Panc1 (cell line): ENCODE data around the gene SCEL. TPM values are rescaled to one million over a fixed set of nuclear protein-coding genes. Genes with fewer than 3 reads are reported as not detected.

Experiments
- ATAC-seq: fragments of 200-7000 bp; cut with Tn5 transposase; 2 replicates; pipeline ENCODE4 v1.9.1; 2020; ENCODE audit warnings: mild to moderate bottlenecking, moderate library complexity
- BruUV-seq: library from RNA; stranded (reverse); fragments of 400-500 nt; replicated peaks from 2 replicates; lab custom pipeline; 2021; lab: Mats Ljungman, UMichigan
- CTCF ChIA-PET: fragments of 300-600 bp; sonication (Branson Sonifier 250); formaldehyde crosslinking; loops from one replicate; lab custom pipeline; 2022; ENCODE audit warnings: antibody characterized with exemption; lab: Charles Lee
- POLR2A ChIA-PET: fragments of 300-600 bp; sonication (Branson Sonifier 250); formaldehyde crosslinking; loops from one replicate; lab custom pipeline; 2022; ENCODE audit warnings: antibody characterized with exemption; lab: Charles Lee
- DNase-seq: peaks from one replicate; pipeline ENCODE4 v3.0.0-alpha.2; 2010; ENCODE audit warnings: low read depth, low spot score
- H3K27ac ChIP-seq: 2 replicates; pipeline ENCODE4 v1.5.1; 2011; ENCODE audit warnings: mild to moderate bottlenecking, low read length, inconsistent platforms
- H3K27me3 ChIP-seq: fragments of 200-500 bp; sonication (Bioruptor generic); 2 replicates; pipeline ENCODE4 v1.6.0; 2014; ENCODE audit warnings: low read length, inconsistent platforms; ENCODE audit not compliant: control insufficient read depth, insufficient read depth
- H3K36me3 ChIP-seq: fragments of 200-500 bp; sonication (Bioruptor generic); 2 replicates; pipeline ENCODE4 v1.5.1; 2014; ENCODE audit warnings: inconsistent platforms, mild to moderate bottlenecking, low read length, moderate library complexity; ENCODE audit not compliant: control insufficient read depth, insufficient read depth
- H3K4me1 ChIP-seq: 2 replicates; pipeline ENCODE4 v1.5.1; 2011; ENCODE audit warnings: inconsistent platforms, mild to moderate bottlenecking, low read length, moderate library complexity; ENCODE audit not compliant: control insufficient read depth, insufficient read depth
- H3K4me3 ChIP-seq, 2 experiments: 2 replicates each; pipeline ENCODE4 v1.5.1; 2011 to 2012; ENCODE audit warnings: low read depth in 2 of 2, low read length in 2 of 2, mild to moderate bottlenecking in 2 of 2, inconsistent platforms in 1 of 2, moderate library complexity in 1 of 2
- H3K9me3 ChIP-seq: fragments of 200-500 bp; sonication (Bioruptor generic); 2 replicates; pipeline ENCODE4 v1.5.1; 2014; ENCODE audit warnings: low read depth, mild to moderate bottlenecking, inconsistent platforms, low read length, moderate library complexity; ENCODE audit not compliant: control insufficient read depth, insufficient read depth
- CTCF ChIP-seq: fragments of 450-650 bp; IDR thresholded peaks from 2 replicates; pipeline ENCODE4 v1.5.1; 2017; ENCODE audit warnings: mild to moderate bottlenecking
- POLR2AphosphoS5 ChIP-seq: IDR thresholded peaks from 2 replicates; pipeline ENCODE4 v1.6.1; 2012; ENCODE audit warnings: mild to moderate bottlenecking, low read depth, low read length, moderate library complexity
- REST ChIP-seq, 2 experiments: IDR thresholded peaks; 2 replicates each; pipeline ENCODE4 v1.6.1; 2011 to 2012; ENCODE audit warnings: low read depth in 2 of 2, control low read depth in 1 of 2, low read length in 1 of 2, mild to moderate bottlenecking in 1 of 2, moderate library complexity in 1 of 2; ENCODE audit not compliant: insufficient read depth in 1 of 2
- SIN3A ChIP-seq: IDR thresholded peaks from 2 replicates; pipeline ENCODE4 v1.6.1; 2012; ENCODE audit warnings: low read depth, mild to moderate bottlenecking, low read length, moderate library complexity, borderline replicate concordance; ENCODE audit not compliant: insufficient read depth
- TCF7L2 ChIP-seq: IDR thresholded peaks from 2 replicates; pipeline ENCODE4 v1.6.1; 2011; ENCODE audit warnings: mild to moderate bottlenecking, low read depth, low read length, inconsistent platforms
- in situ Hi-C: cut with HindIII; loops from 2 replicates; pipeline ENCODE4 v1.10.0; 2016; ENCODE audit warnings: low sequenced_read_pairs, low pct_unique_long_range_greater_than_20kb
- intact Hi-C: fragments of 100-400 bp; cut with micrococcal nuclease; formaldehyde crosslinking; loops from one replicate; pipeline ENCODE4 v1.10.0; 2022; ENCODE audit not compliant: unreplicated experiment
- total RNA-seq: library from RNA; stranded (reverse); gene quantifications from one replicate; pipeline ENCODE4 v1.2.1, GENCODE V29; 2021; ENCODE audit not compliant: unreplicated experiment

Gene SCEL
- total RNA-seq, 1 experiment from 2014 or later: not detected

GRCh38 chr13:77628170-77628569 is 92.7 kb downstream of the SCEL start:
- POLR2A ChIA-PET: no interaction called here
- H3K36me3 ChIP-seq: no peaks in the 10 kb centered on the region
- no peak overlapping the region for H3K27ac ChIP-seq

GRCh38 chr13:77637588-77637987 is 102.1 kb downstream of the SCEL start:
- H3K9me3 ChIP-seq: no peaks in the 10 kb centered on the region
- no peak overlapping the region for H3K4me3 ChIP-seq
- no TSS peak for BruUV-seq
- no peaks in the 10 kb centered on the region for H3K4me1 ChIP-seq
- TF ChIP-seq CTCF (no peak), SIN3A (no peak), REST (IDR thresholded peaks at IDR 0.05; ENCODE audit: insufficient read depth in 1 of 2, low read depth in 2 of 2, low read length in 1 of 2) (no peak), POLR2AphosphoS5 (no peak), TCF7L2 (no peak)
- DNase-seq (no peak), ATAC-seq (no peak)
- intact Hi-C loops (no loop called here), in situ Hi-C loops (no loop called here)
- H3K36me3 ChIP-seq: no peaks in the 10 kb centered on the region
- ChIA-PET POLR2A (no interaction called here), CTCF (no interaction called here)
- H3K27ac ChIP-seq: no peak overlapping the region
- no peaks in the 10 kb centered on the region for H3K27me3 ChIP-seq

More at GRCh38 chr13:77628170-77628569, 92.7 kb downstream of the SCEL start:
- Histone ChIP-seq H3K27me3 (no peaks in the 10 kb centered on the region), H3K4me3 (no peak overlapping the region), H3K9me3 (no peaks in the 10 kb centered on the region), H3K4me1 (no peaks in the 10 kb centered on the region)
- CTCF ChIA-PET: no interaction called here
- ATAC-seq: no peak
- intact Hi-C loops (no loop called here), in situ Hi-C loops (no loop called here)
- BruUV-seq: no TSS peak
- TF ChIP-seq POLR2AphosphoS5: no peak
- no peak for TF ChIP-seq CTCF
- TF ChIP-seq TCF7L2: no peak
- no peak for TF ChIP-seq SIN3A
- TF ChIP-seq REST (IDR thresholded peaks at IDR 0.05; ENCODE audit: insufficient read depth in 1 of 2, low read depth in 2 of 2, low read length in 1 of 2): no peak
- no peak for DNase-seq
